ENCODE results near the gene SURF1. TPM values are rescaled to one million over a fixed set of nuclear protein-coding genes. Genes with fewer than 3 reads are reported as not detected.

The SURF1 gene
- total and polyA plus RNA-seq, 3 donors from 2014 or later, result 51.4 to 71.0 (median 58.9) TPM

- H3K27me3 ChIP-seq, result no peaks in the 10 kb centered on the region
- no peak overlapping the region for H3K27ac ChIP-seq
- no peaks in the 10 kb centered on the region for H3K36me3 ChIP-seq (ENCODE audit: low read depth, missing control alignments)
- 87 to 90% methylated on average over 8 to 10 of the region's 10 CpGs for WGBS, 2 donors
- no peak for TF ChIP-seq CTCF (IDR thresholded peaks at IDR 0.05)
- no peak for TF ChIP-seq POLR2A (IDR thresholded peaks at IDR 0.05)
- H3K9me3 ChIP-seq, result no peaks in the 10 kb centered on the region
- no peak overlapping the region for H3K4me3 ChIP-seq
- no peak for DNase-seq
- intact Hi-C loops (cut with DNase I; ENCODE audit: low total_unique reads), result no loop called here
- H3K4me1 ChIP-seq, result peaks cover 13% of the 10 kb centered on the region
These were observed 11.5 kb upstream of the SURF1 start for GRCh38 chr9:133367778-133368177.

GRCh38 chr9:133367221-133367620, 10.9 kb upstream of the SURF1 start:
- Histone ChIP-seq H3K9me3 (no peaks in the 10 kb centered on the region), H3K27me3 (no peaks in the 10 kb centered on the region), H3K4me3 (no peak overlapping the region), H3K27ac (no peak overlapping the region), H3K36me3 (ENCODE audit: low read depth, missing control alignments) (no peaks in the 10 kb centered on the region), H3K4me1 (peaks cover 13% of the 10 kb centered on the region)
- TF ChIP-seq POLR2A (IDR thresholded peaks at IDR 0.05), result no peak
- TF ChIP-seq CTCF (IDR thresholded peaks at IDR 0.05), result no peak
- WGBS, 2 donors, result 89 to 93% methylated on average over 16 to 22 of the region's 22 CpGs
- no peak for DNase-seq
- intact Hi-C loops (cut with DNase I; ENCODE audit: low total_unique reads), result no loop called here

GRCh38 chr9:133366435-133366834, 10.1 kb upstream of the SURF1 start:
- Histone ChIP-seq H3K36me3 (ENCODE audit: low read depth, missing control alignments) (no peaks in the 10 kb centered on the region), H3K9me3 (no peaks in the 10 kb centered on the region), H3K27me3 (no peaks in the 10 kb centered on the region), H3K27ac (no peak overlapping the region), H3K4me3 (no peak overlapping the region), H3K4me1 (peaks cover 6% of the 10 kb centered on the region)
- intact Hi-C loops (cut with DNase I; ENCODE audit: low total_unique reads), result no loop called here
- WGBS, 2 donors, result 86 to 92% methylated on average over 11 of the region's 11 CpGs
- TF ChIP-seq CTCF (IDR thresholded peaks at IDR 0.05), result no peak
- no peak for TF ChIP-seq POLR2A (IDR thresholded peaks at IDR 0.05)
- DNase-seq, result no peak

GRCh38 chr9:133362359-133363044, 6.2 kb upstream of the SURF1 start:
- WGBS, 2 donors, result 87 to 90% methylated on average over 12 to 15 of the region's 15 CpGs
- Histone ChIP-seq H3K36me3 (ENCODE audit: low read depth, missing control alignments) (no peaks in the 10 kb centered on the region), H3K27me3 (no peaks in the 10 kb centered on the region), H3K9me3 (no peaks in the 10 kb centered on the region), H3K4me3 (no peak overlapping the region), H3K27ac (no peak overlapping the region), H3K4me1 (peaks cover 5% of the 10 kb centered on the region)
- intact Hi-C loops (cut with DNase I; ENCODE audit: low total_unique reads), result no loop called here
- no peak for TF ChIP-seq POLR2A (IDR thresholded peaks at IDR 0.05)
- DNase-seq, result no peak

GRCh38 chr9:133361507-133362092, 5.3 kb upstream of the SURF1 start:
- DNase-seq, result no peak
- no peaks in the 10 kb centered on the region for H3K36me3 ChIP-seq (ENCODE audit: low read depth, missing control alignments)
- no peak for TF ChIP-seq POLR2A (IDR thresholded peaks at IDR 0.05)
- no peak overlapping the region for H3K4me3 ChIP-seq
- no peaks in the 10 kb centered on the region for H3K27me3 ChIP-seq
- H3K4me1 ChIP-seq, result peaks cover 13% of the 10 kb centered on the region
- WGBS, 2 donors, result 71 to 74% methylated on average over 13 of the region's 13 CpGs
- H3K9me3 ChIP-seq, result no peaks in the 10 kb centered on the region
- intact Hi-C loops (cut with DNase I; ENCODE audit: low total_unique reads), result no loop called here
- no peak overlapping the region for H3K27ac ChIP-seq
